K562 (cell line): ENCODE data around the gene SUPT3H. TPM values are rescaled to one million over a fixed set of nuclear protein-coding genes. Genes with fewer than 3 reads are reported as not detected.

Source experiments
- DPF2 ChIP-seq: fragments of 450-650 bp; IDR thresholded peaks from 2 replicates; pipeline ENCODE4 v1.6.1; 2016
- EP300 ChIP-seq: IDR thresholded peaks from 2 replicates; pipeline ENCODE4 v1.6.1; 2012; ENCODE audit warnings: low read length, improper control_type of control experiment
- FOXK1 ChIP-seq: sonication (generic); formaldehyde crosslinking; IDR thresholded peaks from 2 replicates; pipeline ENCODE4 v1.8.0; 2022; ENCODE audit warnings: missing genetic modification reagents, mild to moderate bottlenecking, borderline replicate concordance
- HIVEP1 ChIP-seq: fragments of 250-450 bp; sonication (Bioruptor Pico); IDR thresholded peaks from 2 replicates; pipeline ENCODE4 v1.4.0; 2020; ENCODE audit warnings: mild to moderate bottlenecking
- NR4A1 ChIP-seq, 2 experiments: fragments of 250-450 bp in 1 of 2; fragments of 450-650 bp in 1 of 2; sonication (Bioruptor Pico) in 1 of 2; IDR thresholded peaks; 2 replicates each; pipeline versions ENCODE4 v1.4.0 to v1.6.1; 2016 to 2020; ENCODE audit warnings: mild to moderate bottlenecking in 2 of 2, missing compliant biosample characterization in 1 of 2, missing genetic modification characterization in 1 of 2, moderate library complexity in 1 of 2
- POLR3G ChIP-seq: IDR thresholded peaks from 2 replicates; pipeline ENCODE4 v1.6.1; 2011; ENCODE audit not compliant: insufficient read length, insufficient replicate concordance; ENCODE audit errors: extremely low read depth
- TRIM28 ChIP-seq: fragments of 450-650 bp; IDR thresholded peaks from 2 replicates; pipeline ENCODE4 v1.6.1; 2017
- ZKSCAN8 ChIP-seq: fragments of 200-800 bp; sonication (Bioruptor generic); IDR thresholded peaks from 2 replicates; pipeline ENCODE4 v1.6.1; 2016; ENCODE audit warnings: missing genetic modification characterization, missing compliant biosample characterization
- ZNF175 ChIP-seq: fragments of 200-800 bp; sonication (Bioruptor generic); IDR thresholded peaks from 2 replicates; pipeline ENCODE4 v1.6.1; 2016; ENCODE audit warnings: low read depth, mild to moderate bottlenecking, missing genetic modification characterization, missing compliant biosample characterization
- polyA plus RNA-seq, 8 experiments: library from polyadenylated mRNA; depleted of rRNA in 4 of 8; stranded (reverse) in 5 of 8; unstranded in 3 of 8; fragments of >200 nt; fragmentation: Nextera tagmentation in 2 of 8; fragmentation: Illumina TruSeq in 1 of 8; extraction: Ambion mirVana in 2 of 8; extraction: Trizol in 1 of 8; gene quantifications; 2 replicates each; pipeline versions ENCODE4 v1.2.1 to v1.2.3, GENCODE V29; 2011 to 2014; ENCODE audit warnings: inconsistent platforms in 1 of 8, missing spikeins in 1 of 8
- total RNA-seq, 7 experiments: library from RNA; depleted of rRNA in 6 of 7; stranded (reverse); fragments of >200 nt in 6 of 7; fragmentation: Illumina TruSeq in 2 of 7; extraction: Trizol in 2 of 7; gene quantifications; 2 replicates each; pipeline versions ENCODE4 v1.2.1 to v1.2.3, GENCODE V29; 2011 to 2021; ENCODE audit warnings: low replicate concordance in 1 of 7
- TF ChIP-seq, protein P1 (sequence below), 2 experiments: fragments of 450-650 bp; IDR thresholded peaks; 2 replicates each; pipeline ENCODE4 v1.6.1; 2016; ENCODE audit warnings: mild to moderate bottlenecking in 2 of 2, borderline replicate concordance in 1 of 2, low read depth in 1 of 2, moderate library complexity in 1 of 2
- TF ChIP-seq, protein P2 (sequence below): sonication (generic); formaldehyde crosslinking; IDR thresholded peaks from 2 replicates; pipeline ENCODE4 v1.8.0; 2023; ENCODE audit warnings: mild to moderate bottlenecking, missing genetic modification reagents
- TF ChIP-seq, protein P3 (sequence below): fragments of 450-650 bp; IDR thresholded peaks from 2 replicates; pipeline ENCODE4 v1.6.1; 2016; ENCODE audit warnings: antibody characterized with exemption

The SUPT3H gene
- total and polyA plus RNA-seq, 9 of the 15 experiments (the other 6 are each of a cell fraction or from before 2014, with no cell fraction given) = 7.2 to 16.3 (median 11.9) TPM

DNA sequence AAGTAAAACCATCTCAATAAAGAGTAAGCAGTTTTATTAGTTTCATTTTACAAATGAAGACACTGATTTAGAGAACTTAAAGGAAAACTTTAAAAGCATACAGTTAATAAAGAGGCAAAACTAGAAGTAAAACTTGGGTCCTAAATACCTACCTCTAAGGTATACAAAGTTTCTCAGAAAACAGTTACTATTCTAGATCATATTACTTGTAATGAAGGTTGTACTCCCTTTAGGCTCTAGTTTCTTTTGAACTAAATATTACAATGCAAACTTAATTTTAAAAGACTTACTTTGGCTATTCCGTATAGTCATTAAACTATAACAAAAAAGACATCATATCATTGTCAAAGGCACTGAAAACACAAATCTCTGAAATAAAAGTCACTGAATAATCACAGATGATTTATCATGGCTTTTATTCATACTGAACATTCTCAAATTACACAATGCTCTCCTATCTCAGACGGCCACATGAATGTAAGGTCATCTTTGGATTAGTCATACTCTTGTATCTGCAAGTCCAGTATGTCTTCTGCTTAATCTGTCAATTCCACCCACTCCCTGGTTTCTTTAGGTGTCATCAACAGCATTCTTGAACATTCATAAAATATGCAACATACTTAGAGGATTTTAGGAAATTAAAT is 411.2 kb downstream of the SUPT3H start (continued):
- TF ChIP-seq, protein P1, sequence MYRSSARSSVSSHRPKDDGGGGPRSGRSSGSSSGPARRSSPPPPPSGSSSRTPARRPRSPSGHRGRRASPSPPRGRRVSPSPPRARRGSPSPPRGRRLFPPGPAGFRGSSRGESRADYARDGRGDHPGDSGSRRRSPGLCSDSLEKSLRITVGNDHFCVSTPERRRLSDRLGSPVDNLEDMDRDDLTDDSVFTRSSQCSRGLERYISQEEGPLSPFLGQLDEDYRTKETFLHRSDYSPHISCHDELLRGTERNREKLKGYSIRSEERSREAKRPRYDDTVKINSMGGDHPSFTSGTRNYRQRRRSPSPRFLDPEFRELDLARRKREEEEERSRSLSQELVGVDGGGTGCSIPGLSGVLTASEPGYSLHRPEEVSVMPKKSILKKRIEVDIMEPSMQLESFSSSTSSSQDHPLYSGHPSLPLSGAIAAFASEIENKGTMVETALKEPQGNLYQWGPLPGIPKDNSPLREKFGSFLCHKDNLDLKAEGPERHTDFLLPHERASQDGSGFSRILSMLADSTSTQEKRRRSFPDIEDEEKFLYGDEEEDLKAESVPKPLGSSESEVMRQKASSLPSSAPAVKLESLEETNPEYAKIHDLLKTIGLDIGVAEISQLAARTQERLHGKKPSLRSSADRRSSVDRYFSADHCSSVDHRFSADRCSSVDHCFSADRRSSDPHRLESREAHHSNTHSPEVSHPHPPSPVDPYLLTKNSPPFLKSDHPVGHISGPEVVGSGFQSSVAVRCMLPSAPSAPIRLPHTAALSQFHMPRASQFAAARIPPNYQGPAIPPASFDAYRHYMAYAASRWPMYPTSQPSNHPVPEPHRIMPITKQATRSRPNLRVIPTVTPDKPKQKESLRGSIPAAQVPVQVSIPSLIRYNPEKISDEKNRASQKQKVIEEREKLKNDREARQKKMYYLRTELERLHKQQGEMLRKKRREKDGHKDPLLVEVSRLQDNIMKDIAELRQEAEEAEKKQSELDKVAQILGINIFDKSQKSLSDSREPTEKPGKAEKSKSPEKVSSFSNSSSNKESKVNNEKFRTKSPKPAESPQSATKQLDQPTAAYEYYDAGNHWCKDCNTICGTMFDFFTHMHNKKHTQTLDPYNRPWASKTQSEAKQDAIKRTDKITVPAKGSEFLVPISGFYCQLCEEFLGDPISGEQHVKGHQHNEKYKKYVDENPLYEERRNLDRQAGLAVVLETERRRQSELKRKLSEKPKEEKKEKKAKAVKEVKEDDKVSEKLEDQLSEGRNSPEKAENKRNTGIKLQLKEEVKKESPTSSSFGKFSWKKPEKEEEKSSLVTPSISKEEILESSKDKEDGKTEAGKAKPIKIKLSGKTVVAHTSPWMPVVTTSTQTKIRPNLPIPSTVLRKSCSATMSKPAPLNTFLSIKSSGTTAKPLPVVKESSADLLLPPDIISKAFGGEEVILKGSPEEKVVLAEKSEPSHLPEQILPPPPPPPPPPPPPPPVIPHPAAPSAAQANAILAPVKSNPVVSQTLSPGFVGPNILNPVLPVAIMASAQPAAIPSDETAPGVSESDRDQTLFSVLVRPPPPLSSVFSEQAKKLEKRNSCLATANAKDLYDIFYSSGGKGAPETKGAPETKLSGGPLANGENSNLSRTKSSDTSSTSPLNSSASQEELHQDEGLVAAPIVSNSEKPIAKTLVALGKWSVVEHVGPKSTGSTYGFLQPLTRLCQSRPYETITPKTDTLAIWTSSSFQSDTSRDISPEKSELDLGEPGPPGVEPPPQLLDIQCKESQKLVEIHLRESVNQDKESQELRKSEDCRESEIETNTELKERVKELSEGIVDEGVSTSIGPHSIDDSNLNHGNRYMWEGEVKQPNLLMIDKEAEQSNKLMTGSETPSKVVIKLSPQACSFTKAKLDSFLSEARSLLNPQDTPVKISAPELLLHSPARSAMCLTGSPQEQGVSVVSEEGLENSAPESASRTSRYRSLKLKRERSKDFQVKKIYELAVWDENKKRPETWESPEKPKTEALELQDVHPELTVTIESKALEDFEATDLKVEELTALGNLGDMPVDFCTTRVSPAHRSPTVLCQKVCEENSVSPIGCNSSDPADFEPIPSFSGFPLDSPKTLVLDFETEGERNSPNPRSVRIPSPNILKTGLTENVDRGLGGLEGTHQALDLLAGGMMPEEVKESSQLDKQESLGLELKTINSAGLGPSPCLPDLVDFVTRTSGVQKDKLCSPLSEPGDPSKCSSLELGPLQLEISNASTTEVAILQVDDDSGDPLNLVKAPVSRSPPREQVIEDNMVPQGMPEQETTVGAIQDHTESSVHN (IDR thresholded peaks at IDR 0.05; ENCODE audit: borderline replicate concordance in 1 of 2, low read depth in 1 of 2) = peak; percentile 88 to 99
- TF ChIP-seq EP300 (peak; percentile 99), DPF2 (peak; percentile 100), TRIM28 (peak; percentile 66; the same call in 1 of the 2 replicates), POLR3G (no peak), NR4A1 (CRISPR knock-in tag; IDR thresholded peaks at IDR 0.05) (no peak), NR4A1 (tag; IDR thresholded peaks at IDR 0.05) (peak; percentile 92), HIVEP1 (CRISPR knock-in tag) (no peak), FOXK1 (no peak), ZKSCAN8 (CRISPR knock-in tag) (peak; percentile 92), ZNF175 (CRISPR knock-in tag) (peak; percentile 98)
- TF ChIP-seq, protein P2, sequence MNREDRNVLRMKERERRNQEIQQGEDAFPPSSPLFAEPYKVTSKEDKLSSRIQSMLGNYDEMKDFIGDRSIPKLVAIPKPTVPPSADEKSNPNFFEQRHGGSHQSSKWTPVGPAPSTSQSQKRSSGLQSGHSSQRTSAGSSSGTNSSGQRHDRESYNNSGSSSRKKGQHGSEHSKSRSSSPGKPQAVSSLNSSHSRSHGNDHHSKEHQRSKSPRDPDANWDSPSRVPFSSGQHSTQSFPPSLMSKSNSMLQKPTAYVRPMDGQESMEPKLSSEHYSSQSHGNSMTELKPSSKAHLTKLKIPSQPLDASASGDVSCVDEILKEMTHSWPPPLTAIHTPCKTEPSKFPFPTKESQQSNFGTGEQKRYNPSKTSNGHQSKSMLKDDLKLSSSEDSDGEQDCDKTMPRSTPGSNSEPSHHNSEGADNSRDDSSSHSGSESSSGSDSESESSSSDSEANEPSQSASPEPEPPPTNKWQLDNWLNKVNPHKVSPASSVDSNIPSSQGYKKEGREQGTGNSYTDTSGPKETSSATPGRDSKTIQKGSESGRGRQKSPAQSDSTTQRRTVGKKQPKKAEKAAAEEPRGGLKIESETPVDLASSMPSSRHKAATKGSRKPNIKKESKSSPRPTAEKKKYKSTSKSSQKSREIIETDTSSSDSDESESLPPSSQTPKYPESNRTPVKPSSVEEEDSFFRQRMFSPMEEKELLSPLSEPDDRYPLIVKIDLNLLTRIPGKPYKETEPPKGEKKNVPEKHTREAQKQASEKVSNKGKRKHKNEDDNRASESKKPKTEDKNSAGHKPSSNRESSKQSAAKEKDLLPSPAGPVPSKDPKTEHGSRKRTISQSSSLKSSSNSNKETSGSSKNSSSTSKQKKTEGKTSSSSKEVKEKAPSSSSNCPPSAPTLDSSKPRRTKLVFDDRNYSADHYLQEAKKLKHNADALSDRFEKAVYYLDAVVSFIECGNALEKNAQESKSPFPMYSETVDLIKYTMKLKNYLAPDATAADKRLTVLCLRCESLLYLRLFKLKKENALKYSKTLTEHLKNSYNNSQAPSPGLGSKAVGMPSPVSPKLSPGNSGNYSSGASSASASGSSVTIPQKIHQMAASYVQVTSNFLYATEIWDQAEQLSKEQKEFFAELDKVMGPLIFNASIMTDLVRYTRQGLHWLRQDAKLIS (CRISPR knock-in tag) = no peak
- TF ChIP-seq, protein P3, sequence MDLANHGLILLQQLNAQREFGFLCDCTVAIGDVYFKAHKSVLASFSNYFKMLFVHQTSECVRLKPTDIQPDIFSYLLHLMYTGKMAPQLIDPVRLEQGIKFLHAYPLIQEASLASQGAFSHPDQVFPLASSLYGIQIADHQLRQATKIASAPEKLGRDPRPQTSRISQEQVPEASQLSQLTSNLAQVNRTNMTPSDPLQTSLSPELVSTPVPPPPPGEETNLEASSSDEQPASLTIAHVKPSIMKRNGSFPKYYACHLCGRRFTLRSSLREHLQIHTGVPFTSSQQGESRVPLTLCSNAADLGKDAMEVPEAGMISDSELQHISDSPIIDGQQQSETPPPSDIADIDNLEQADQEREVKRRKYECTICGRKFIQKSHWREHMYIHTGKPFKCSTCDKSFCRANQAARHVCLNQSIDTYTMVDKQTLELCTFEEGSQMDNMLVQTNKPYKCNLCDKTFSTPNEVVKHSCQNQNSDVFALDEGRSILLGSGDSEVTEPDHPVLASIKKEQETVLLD = peak; percentile 74; the same call in 1 of the 2 replicates
